ENCODE results near the gene MARCHF7. TPM values are rescaled to one million over a fixed set of nuclear protein-coding genes. Genes with fewer than 3 reads are reported as not detected.
"Not testable (repeated sequence)": the region's sequence is repeated elsewhere in the genome, so short reads cannot be mapped to it uniquely, and the experiment has no call there.

Gene MARCHF7, protein sequence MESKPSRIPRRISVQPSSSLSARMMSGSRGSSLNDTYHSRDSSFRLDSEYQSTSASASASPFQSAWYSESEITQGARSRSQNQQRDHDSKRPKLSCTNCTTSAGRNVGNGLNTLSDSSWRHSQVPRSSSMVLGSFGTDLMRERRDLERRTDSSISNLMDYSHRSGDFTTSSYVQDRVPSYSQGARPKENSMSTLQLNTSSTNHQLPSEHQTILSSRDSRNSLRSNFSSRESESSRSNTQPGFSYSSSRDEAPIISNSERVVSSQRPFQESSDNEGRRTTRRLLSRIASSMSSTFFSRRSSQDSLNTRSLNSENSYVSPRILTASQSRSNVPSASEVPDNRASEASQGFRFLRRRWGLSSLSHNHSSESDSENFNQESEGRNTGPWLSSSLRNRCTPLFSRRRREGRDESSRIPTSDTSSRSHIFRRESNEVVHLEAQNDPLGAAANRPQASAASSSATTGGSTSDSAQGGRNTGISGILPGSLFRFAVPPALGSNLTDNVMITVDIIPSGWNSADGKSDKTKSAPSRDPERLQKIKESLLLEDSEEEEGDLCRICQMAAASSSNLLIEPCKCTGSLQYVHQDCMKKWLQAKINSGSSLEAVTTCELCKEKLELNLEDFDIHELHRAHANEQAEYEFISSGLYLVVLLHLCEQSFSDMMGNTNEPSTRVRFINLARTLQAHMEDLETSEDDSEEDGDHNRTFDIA
- total RNA-seq = 10 to 100 TPM; 84.7 to 92.3 TPM
- polyA plus RNA-seq = 157 TPM

DNA sequence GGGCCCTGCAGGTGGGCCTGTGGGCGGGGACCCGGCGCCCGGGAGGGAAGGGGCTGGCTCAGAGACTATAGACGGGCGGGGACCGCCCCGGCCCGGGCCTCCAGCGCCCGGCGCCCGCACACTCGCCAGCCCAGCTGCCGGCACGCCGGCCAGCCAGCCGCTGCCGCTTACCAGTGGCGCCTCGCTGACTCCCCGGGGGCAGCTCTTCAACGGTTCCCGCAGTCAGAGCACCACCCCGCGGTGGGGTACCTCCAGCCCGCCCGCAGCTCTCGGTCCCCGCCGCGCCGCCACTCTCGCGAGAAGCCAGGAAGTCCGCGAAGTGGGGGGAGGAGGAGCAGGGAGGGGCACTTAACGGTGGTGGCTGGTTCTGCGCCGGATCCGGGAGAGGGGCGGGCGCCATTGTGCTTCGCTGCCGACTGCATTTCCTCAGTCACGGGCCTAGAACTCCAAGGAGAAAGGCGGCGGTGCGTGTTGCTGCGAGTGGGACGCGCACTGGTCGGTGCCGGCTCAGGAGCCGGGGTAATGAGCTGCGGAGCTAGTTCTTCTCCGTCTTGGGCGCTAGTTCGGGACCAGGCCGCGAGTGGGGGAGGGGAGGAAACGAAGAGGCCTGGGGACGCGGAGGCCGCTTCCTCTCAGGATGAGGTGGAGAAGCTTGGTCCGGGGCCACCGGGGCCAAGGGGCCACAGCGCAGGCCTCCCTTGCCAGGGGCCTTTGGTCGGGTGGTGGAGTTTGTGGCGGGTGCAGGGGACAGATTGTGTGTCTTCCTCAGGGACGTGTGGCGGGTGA is at the start of gene MARCHF7:
TSS of gene MARCHF7 (plus strand) at position 364 of the 786 bp plus-strand sequence. CDS start 16,517 bp downstream, outside the sequence.
- H3K4me1 ChIP-seq (ENCODE audit: insufficient read depth, low read length) = peaks cover 46% of the 10 kb centered on the region
- H3K27ac ChIP-seq (ENCODE audit: low read depth, low read length) = peak within 1 kb of the TSS; percentile 96
- H3K27me3 ChIP-seq (ENCODE audit: insufficient read depth, low read length, poor library complexity, severe bottlenecking) = no peaks in the 10 kb centered on the region
- peaks cover 0 to 6% of the 10 kb centered on the region in 2 donors for H3K27me3 Mint-ChIP-seq
- CTCF ChIA-PET = interaction anchor here (0.8 to 2.4 kb wide), 9 partner anchors 9 to 426 kb away, joined by 3 to 11 read pairs (median 4); partner anchors contain the start of genes LY75 and WDSUB1
- peaks cover 52 to 64% (median 56%) of the 10 kb centered on the region in 3 donors for H3K4me1 Mint-ChIP-seq
- DNase-seq = peak; percentile 94 to 99 (median 98)
- peak within 1 kb of the TSS; percentile 99 to 100 (median 100) for H3K27ac Mint-ChIP-seq
- peak within 1 kb of the TSS; percentile 99 to 100 (median 100) for H3K4me3 Mint-ChIP-seq
- H3K36me3 Mint-ChIP-seq = peaks cover 5 to 49% (median 9%) of the 10 kb centered on the region in 3 donors
- POLR2A ChIA-PET = interaction anchor here (0.5 to 2.7 kb wide), 17 partner anchors 9 to 1596 kb away, joined by 3 to 19 read pairs (median 3); partner anchors contain the start of genes LY75 and PSMD14
- H3K36me3 ChIP-seq (ENCODE audit: insufficient read depth, low read length) = peaks cover 5% of the 10 kb centered on the region
- no peaks in the 10 kb centered on the region for H3K9me3 Mint-ChIP-seq
- peak within 1 kb of the TSS; percentile 75 for H3K4me3 ChIP-seq (ENCODE audit: low read length)
- no peaks in the 10 kb centered on the region for H3K9me3 ChIP-seq (ENCODE audit: low read length)

DNA sequence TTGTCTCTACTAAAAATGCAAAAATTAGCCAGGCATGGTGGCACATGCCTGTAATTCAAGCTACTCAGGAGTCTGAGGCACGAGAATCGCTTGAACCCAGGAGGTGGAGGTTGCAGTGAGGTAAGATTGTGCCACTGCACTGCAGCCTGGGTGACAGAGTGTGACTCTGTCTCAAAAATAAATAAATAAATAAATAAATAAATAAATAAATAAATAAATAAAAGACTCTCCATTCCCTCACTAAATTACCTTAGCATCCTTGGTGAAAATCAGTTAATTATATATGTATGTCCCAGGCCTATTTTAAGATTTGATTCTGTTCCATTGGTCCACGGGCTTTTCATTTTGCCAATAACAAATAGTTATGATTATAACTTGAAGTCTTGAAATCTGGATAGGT is 44.9 kb upstream of the MARCHF7 start:
- H3K4me1 Mint-ChIP-seq; H3K27ac ChIP-seq (ENCODE audit: low read depth, low read length); DNase-seq; POLR2A ChIA-PET; H3K36me3 ChIP-seq (ENCODE audit: insufficient read depth, low read length); CTCF ChIA-PET; H3K4me3 ChIP-seq (ENCODE audit: low read length); H3K4me1 ChIP-seq (ENCODE audit: insufficient read depth, low read length); H3K27ac Mint-ChIP-seq; H3K4me3 Mint-ChIP-seq; H3K9me3 Mint-ChIP-seq; H3K27me3 Mint-ChIP-seq; H3K27me3 ChIP-seq (ENCODE audit: insufficient read depth, low read length, poor library complexity, severe bottlenecking); H3K9me3 ChIP-seq (ENCODE audit: low read length): not testable (repeated sequence)
- peaks cover 4 to 17% (median 12%) of the 10 kb centered on the region in 3 donors for H3K36me3 Mint-ChIP-seq

DNA sequence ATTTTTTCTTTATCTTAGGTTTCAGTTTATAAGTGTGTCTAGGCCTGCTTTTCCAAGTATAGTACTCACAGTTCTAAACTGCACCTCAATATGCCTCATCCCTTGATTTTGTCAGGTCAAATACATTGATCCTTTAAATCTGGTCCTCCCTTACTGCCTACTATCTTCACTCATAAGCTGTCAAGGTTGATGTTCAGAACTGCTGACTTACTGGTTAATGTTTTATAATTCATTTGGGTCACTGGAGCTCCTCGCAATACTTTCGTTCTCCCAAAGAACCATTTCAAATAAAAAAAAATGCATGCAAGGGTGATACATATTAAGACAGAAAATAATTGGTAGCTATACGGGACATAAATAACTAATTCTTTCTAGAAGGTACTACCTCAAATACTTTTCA is 41.3 kb upstream of the MARCHF7 start:
- Histone ChIP-seq H3K36me3 (ENCODE audit: insufficient read depth, low read length) (no peaks in the 10 kb centered on the region), H3K9me3 (ENCODE audit: low read length) (no peaks in the 10 kb centered on the region), H3K27me3 (ENCODE audit: insufficient read depth, low read length, poor library complexity, severe bottlenecking) (no peaks in the 10 kb centered on the region), H3K27ac (ENCODE audit: low read depth, low read length) (no peak overlapping the region), H3K4me3 (ENCODE audit: low read length) (no peak overlapping the region), H3K4me1 (ENCODE audit: insufficient read depth, low read length) (no peaks in the 10 kb centered on the region)
- H3K4me1 Mint-ChIP-seq = no peaks in the 10 kb centered on the region
- ChIA-PET CTCF (no interaction called here), POLR2A (interaction anchor here (0.6 kb wide), 1 partner anchor 1478 kb away, joined by 4 read pairs; no protein-coding TSS in a partner anchor)
- no peak overlapping the region for H3K4me3 Mint-ChIP-seq
- H3K27ac Mint-ChIP-seq = no peak overlapping the region
- no peaks in the 10 kb centered on the region for H3K27me3 Mint-ChIP-seq
- H3K36me3 Mint-ChIP-seq = peaks cover 4 to 14% (median 8%) of the 10 kb centered on the region in 3 donors
- no peak for DNase-seq
- H3K9me3 Mint-ChIP-seq = peaks cover 0 to 5% (median 0%) of the 10 kb centered on the region in 5 donors

DNA sequence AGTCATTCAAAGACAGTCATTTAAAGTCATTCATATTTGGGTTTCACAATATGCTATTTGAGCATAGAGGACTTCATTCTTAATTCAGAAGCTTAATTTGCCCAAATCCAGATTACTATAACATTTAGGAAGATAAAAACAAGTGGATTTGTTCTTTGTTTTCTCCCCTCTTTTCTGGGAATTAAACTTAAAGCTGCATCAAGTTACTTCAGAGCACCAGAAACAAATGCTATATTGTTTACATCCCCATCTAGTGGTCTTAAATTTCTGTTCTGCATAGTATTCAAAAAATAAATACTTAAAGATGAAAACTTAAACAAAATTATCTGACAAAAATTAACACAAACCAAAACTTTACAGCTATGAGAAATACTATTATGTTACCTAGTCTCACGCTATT is 34.7 kb upstream of the MARCHF7 start:
- Mint-ChIP-seq H3K4me1 (no peaks in the 10 kb centered on the region), H3K4me3 (no peak overlapping the region), H3K27me3 (no peaks in the 10 kb centered on the region), H3K27ac (no peak overlapping the region), H3K36me3 (peaks cover 0 to 1% (median 0%) of the 10 kb centered on the region in 3 donors), H3K9me3 (no peaks in the 10 kb centered on the region)
- Histone ChIP-seq H3K27me3 (ENCODE audit: insufficient read depth, low read length, poor library complexity, severe bottlenecking) (no peaks in the 10 kb centered on the region), H3K4me1 (ENCODE audit: insufficient read depth, low read length) (no peaks in the 10 kb centered on the region), H3K36me3 (ENCODE audit: insufficient read depth, low read length) (no peaks in the 10 kb centered on the region), H3K27ac (ENCODE audit: low read depth, low read length) (no peak overlapping the region), H3K4me3 (ENCODE audit: low read length) (no peak overlapping the region), H3K9me3 (ENCODE audit: low read length) (no peaks in the 10 kb centered on the region)
- CTCF ChIA-PET = no interaction called here
- no peak for DNase-seq
- POLR2A ChIA-PET = no interaction called here

DNA sequence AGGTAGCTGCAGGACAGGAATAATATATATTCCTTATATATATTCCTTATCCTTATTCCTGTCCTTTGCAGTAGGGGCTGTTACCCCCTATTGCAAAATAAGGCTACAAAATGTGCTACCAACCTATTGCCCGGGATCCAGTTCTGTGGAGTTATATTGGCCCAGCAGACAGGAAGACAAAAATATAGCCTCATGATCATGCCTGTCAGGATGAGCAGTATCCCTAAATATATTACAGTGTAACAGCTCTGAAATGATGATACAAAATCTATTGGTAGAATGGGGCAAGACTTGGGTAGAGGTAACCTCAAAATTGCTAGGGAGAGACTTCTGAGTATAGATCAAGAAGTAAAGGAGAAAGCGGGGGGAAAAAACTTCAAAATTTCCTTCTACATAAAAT is 31.6 kb upstream of the MARCHF7 start:
- no peaks in the 10 kb centered on the region for H3K27me3 Mint-ChIP-seq
- H3K9me3 Mint-ChIP-seq = no peaks in the 10 kb centered on the region
- no peak overlapping the region for H3K4me3 Mint-ChIP-seq
- Histone ChIP-seq H3K27ac (ENCODE audit: low read depth, low read length) (no peak overlapping the region), H3K27me3 (ENCODE audit: insufficient read depth, low read length, poor library complexity, severe bottlenecking) (no peaks in the 10 kb centered on the region), H3K9me3 (ENCODE audit: low read length) (no peaks in the 10 kb centered on the region), H3K36me3 (ENCODE audit: insufficient read depth, low read length) (no peaks in the 10 kb centered on the region), H3K4me3 (ENCODE audit: low read length) (no peak overlapping the region), H3K4me1 (ENCODE audit: insufficient read depth, low read length) (no peaks in the 10 kb centered on the region)
- peak overlapping the region in 1 of 8 donors; percentile 2 for H3K27ac Mint-ChIP-seq
- POLR2A ChIA-PET = no interaction called here
- peaks cover 0 to under 1% (median 0%) of the 10 kb centered on the region in 3 donors for H3K36me3 Mint-ChIP-seq
- H3K4me1 Mint-ChIP-seq = no peaks in the 10 kb centered on the region
- no peak for DNase-seq
- CTCF ChIA-PET = no interaction called here

DNA sequence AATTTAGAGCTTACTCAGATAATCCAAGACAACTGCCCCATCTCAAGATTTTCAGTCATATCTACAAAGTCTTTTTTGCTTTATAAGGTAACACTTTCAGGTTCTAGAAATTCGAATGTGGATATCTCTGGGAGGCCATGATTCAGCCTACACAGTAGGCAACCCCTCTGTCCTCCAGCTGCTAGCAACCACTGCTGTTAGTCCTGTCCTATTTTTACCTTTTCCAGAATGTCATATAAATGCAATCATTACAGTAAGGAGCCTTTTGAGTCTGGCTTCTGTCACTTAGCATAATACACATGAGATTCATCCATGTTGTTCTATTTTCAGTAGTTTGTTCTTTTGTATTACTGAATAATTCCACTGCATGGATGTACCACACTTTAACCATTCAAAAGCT is 28.5 kb upstream of the MARCHF7 start:
- H3K36me3 ChIP-seq (ENCODE audit: insufficient read depth, low read length) = no peaks in the 10 kb centered on the region
- Mint-ChIP-seq H3K4me1 (no peaks in the 10 kb centered on the region), H3K36me3 (peaks cover 0 to 1% (median 0%) of the 10 kb centered on the region in 3 donors), H3K4me3 (no peak overlapping the region), H3K27me3 (no peaks in the 10 kb centered on the region), H3K27ac (peak overlapping the region in 2 of 8 donors; percentile 30 to 34), H3K9me3 (no peaks in the 10 kb centered on the region)
- ChIA-PET CTCF (interaction anchor here (1.0 to 1.6 kb wide), 2 partner anchors 16 to 19 kb away, joined by 3 read pairs; no protein-coding TSS in a partner anchor), POLR2A (no interaction called here)
- no peaks in the 10 kb centered on the region for H3K9me3 ChIP-seq (ENCODE audit: low read length)
- no peaks in the 10 kb centered on the region for H3K27me3 ChIP-seq (ENCODE audit: insufficient read depth, low read length, poor library complexity, severe bottlenecking)
- no peak overlapping the region for H3K27ac ChIP-seq (ENCODE audit: low read depth, low read length)
- H3K4me1 ChIP-seq (ENCODE audit: insufficient read depth, low read length) = no peaks in the 10 kb centered on the region
- no peak overlapping the region for H3K4me3 ChIP-seq (ENCODE audit: low read length)
- no peak for DNase-seq

DNA sequence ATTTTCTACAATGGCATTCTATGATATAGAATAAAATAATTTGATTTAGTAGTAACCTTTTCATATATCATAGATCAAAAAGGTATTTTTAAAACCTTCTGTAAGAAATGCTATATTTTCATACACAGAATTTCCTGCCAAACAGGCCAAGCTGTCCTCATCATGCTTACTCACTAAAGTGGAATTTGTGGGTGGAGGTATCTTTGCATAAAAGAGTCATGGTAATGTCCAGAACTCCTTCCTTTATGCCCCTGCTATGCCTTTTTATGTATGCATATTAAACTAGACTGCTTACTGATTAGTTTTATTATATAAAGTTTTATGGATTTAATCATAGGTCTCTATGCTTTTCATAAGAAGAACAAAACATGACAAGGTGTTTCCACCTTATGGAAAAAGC is 27.5 kb upstream of the MARCHF7 start:
- Histone ChIP-seq H3K4me3 (ENCODE audit: low read length) (no peak overlapping the region), H3K4me1 (ENCODE audit: insufficient read depth, low read length) (no peaks in the 10 kb centered on the region), H3K9me3 (ENCODE audit: low read length) (no peaks in the 10 kb centered on the region), H3K27me3 (ENCODE audit: insufficient read depth, low read length, poor library complexity, severe bottlenecking) (no peaks in the 10 kb centered on the region), H3K36me3 (ENCODE audit: insufficient read depth, low read length) (no peaks in the 10 kb centered on the region), H3K27ac (ENCODE audit: low read depth, low read length) (no peak overlapping the region)
- no peaks in the 10 kb centered on the region for H3K27me3 Mint-ChIP-seq
- no peaks in the 10 kb centered on the region for H3K9me3 Mint-ChIP-seq
- H3K4me3 Mint-ChIP-seq = no peak overlapping the region
- peaks cover 0 to 2% (median 1%) of the 10 kb centered on the region in 3 donors for H3K36me3 Mint-ChIP-seq
- ChIA-PET CTCF (interaction anchor here (1.6 kb wide), 1 partner anchor 15 kb away, joined by 3 read pairs; no protein-coding TSS in a partner anchor), POLR2A (no interaction called here)
- H3K4me1 Mint-ChIP-seq = no peaks in the 10 kb centered on the region
- no peak overlapping the region for H3K27ac Mint-ChIP-seq
- no peak for DNase-seq
